Breast epithelium (tissue), 3 donors: Measurements from ENCODE around the gene GPC5.

Source experiments
- CTCF ChIP-seq, 3 donors: fragments of 450-650 bp; IDR thresholded peaks; one replicate each; pipeline ENCODE4 v1.5.1; 2016 to 2017; ENCODE audit warnings: antibody characterized with exemption in 3 of 3, mild to moderate bottlenecking in 3 of 3, moderate library complexity in 3 of 3
- POLR2A ChIP-seq: fragments of 450-650 bp; IDR thresholded peaks from one replicate; pipeline ENCODE4 v1.6.1; 2016; ENCODE audit warnings: antibody characterized with exemption, mild to moderate bottlenecking, moderate library complexity
- POLR2AphosphoS5 ChIP-seq, 3 donors: sonication (generic); formaldehyde crosslinking; IDR thresholded peaks; one replicate each; pipeline ENCODE4 v1.6.1; 2017; ENCODE audit warnings: antibody characterized with exemption in 3 of 3

DNA sequence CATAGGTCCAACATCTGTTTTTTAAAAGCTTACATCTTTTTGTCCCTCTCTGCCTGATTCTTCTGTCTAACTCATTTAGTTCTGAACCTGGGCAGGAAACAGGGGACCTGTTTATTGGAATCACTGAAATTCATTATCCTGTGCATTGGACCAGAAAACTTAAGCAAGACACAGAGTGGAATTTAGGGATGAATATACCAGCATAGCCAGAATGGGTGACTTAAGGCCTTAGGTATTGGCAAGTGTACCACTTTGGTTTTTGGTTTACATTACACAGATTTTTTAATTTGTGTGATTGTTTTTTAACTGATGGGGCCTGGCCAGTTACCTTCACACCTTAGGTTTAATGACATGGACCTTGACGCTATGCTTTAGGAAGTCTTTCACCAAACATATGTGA is 232.5 kb downstream of the GPC5 start:
- TF ChIP-seq POLR2AphosphoS5 (IDR thresholded peaks at IDR 0.05) (no peak), CTCF (IDR thresholded peaks at IDR 0.05) (no peak), POLR2A (no peak)
